ENCODE data around the gene CFAP46. TPM values are rescaled to one million over a fixed set of nuclear protein-coding genes. Genes with fewer than 3 reads are reported as not detected.
"Not testable (repeated sequence)": the region's sequence is repeated elsewhere in the genome, so short reads cannot be mapped to it uniquely, and the experiment has no call there.

CFAP46 gene
- total RNA-seq, 3 donors from 2014 or later, result 0.78 to 1.0 TPM; not detected in 1

GRCh38 chr10:132827861-132828539 lies 114.4 kb downstream of the CFAP46 start:
- no peak for ATAC-seq
- H3K4me3 ChIP-seq, result no peak overlapping the region
- intact Hi-C loops (cut with DNase I, micrococcal nuclease), result no loop called here
- H3K4me1 ChIP-seq (ENCODE audit: low read depth), result no peaks in the 10 kb centered on the region
- no peak for TF ChIP-seq CTCF (IDR thresholded peaks at IDR 0.05)
- no peak for DNase-seq
- H3K36me3 ChIP-seq (ENCODE audit: low read depth), result no peaks in the 10 kb centered on the region
- H3K9me3 ChIP-seq, result no peaks in the 10 kb centered on the region

- intact Hi-C loops (cut with DNase I, micrococcal nuclease), result no loop called here
- Histone ChIP-seq H3K4me3 (no peak overlapping the region), H3K36me3 (ENCODE audit: low read depth) (no peaks in the 10 kb centered on the region), H3K9me3 (no peaks in the 10 kb centered on the region), H3K4me1 (ENCODE audit: low read depth) (no peaks in the 10 kb centered on the region)
- no peak for DNase-seq
- ATAC-seq, result no peak
- no peak for TF ChIP-seq CTCF (IDR thresholded peaks at IDR 0.05)
These were observed 115.0 kb downstream of the CFAP46 start for GRCh38 chr10:132827423-132827789.

GRCh38 chr10:132826524-132827422 lies 115.6 kb downstream of the CFAP46 start:
- DNase-seq, result no peak

GRCh38 chr10:132825783-132826523 lies 116.4 kb downstream of the CFAP46 start:
- H3K4me1 ChIP-seq (ENCODE audit: low read depth); H3K36me3 ChIP-seq (ENCODE audit: low read depth); H3K4me3 ChIP-seq; DNase-seq; ATAC-seq; intact Hi-C loops (cut with DNase I, micrococcal nuclease); H3K9me3 ChIP-seq: not testable (repeated sequence)

More at GRCh38 chr10:132826524-132827422, 115.6 kb downstream of the CFAP46 start:
- H3K4me3 ChIP-seq, result no peak overlapping the region
- no peak for ATAC-seq
- H3K36me3 ChIP-seq (ENCODE audit: low read depth), result no peaks in the 10 kb centered on the region
- intact Hi-C loops (cut with DNase I, micrococcal nuclease), result no loop called here
- H3K4me1 ChIP-seq (ENCODE audit: low read depth), result no peaks in the 10 kb centered on the region
- no peaks in the 10 kb centered on the region for H3K9me3 ChIP-seq
- no peak for TF ChIP-seq CTCF (IDR thresholded peaks at IDR 0.05)

GRCh38 chr10:132820056-132820455 lies 122.3 kb downstream of the CFAP46 start:
- DNase-seq (no peak), ATAC-seq (no peak)
- Histone ChIP-seq H3K4me1 (ENCODE audit: low read depth) (no peaks in the 10 kb centered on the region), H3K4me3 (no peak overlapping the region), H3K36me3 (ENCODE audit: low read depth) (no peaks in the 10 kb centered on the region), H3K9me3 (no peaks in the 10 kb centered on the region)
- intact Hi-C loops (cut with DNase I, micrococcal nuclease), result no loop called here
- no peak for TF ChIP-seq CTCF (IDR thresholded peaks at IDR 0.05)

Data from mucosa of descending colon (tissue), 3 donors.